Activated B cell treated with CpG ODN at 0.5 μM for 24 hours (primary cell): ENCODE results near the gene SMARCC1. TPM values are rescaled to one million over a fixed set of nuclear protein-coding genes. Genes with fewer than 3 reads are reported as not detected.
"Not testable (repeated sequence)": the region's sequence is repeated elsewhere in the genome, so short reads cannot be mapped to it uniquely, and the experiment has no call there.

ENCODE experiments used
- ATAC-seq: fragments of 200-7000 bp; cut with Tn5 transposase; one replicate; pipeline ENCODE4 v1.10.0; 2021; ENCODE audit warnings: low read depth, mild to moderate bottlenecking, moderate library complexity
- CTCF ChIA-PET: fragments of 350-600 bp; sonication (Branson Sonifier 250); formaldehyde crosslinking; loops from one replicate; lab custom pipeline; 2021; ENCODE audit warnings: antibody characterized with exemption; lab: Charles Lee
- POLR2A ChIA-PET: fragments of 350-600 bp; sonication (Branson Sonifier 250); formaldehyde crosslinking; loops from one replicate; lab custom pipeline; 2021; ENCODE audit warnings: antibody characterized with exemption; lab: Charles Lee
- DNase-seq: peaks from one replicate; pipeline ENCODE4 v3.0.0; 2022
- H3K27ac Mint-ChIP-seq: one replicate; pipeline ENCODE4 v1.8.0; 2020; ENCODE audit warnings: mixed read lengths
- H3K27me3 Mint-ChIP-seq: one replicate; pipeline ENCODE4 v1.8.0; 2021; ENCODE audit warnings: mixed read lengths
- H3K36me3 Mint-ChIP-seq: one replicate; pipeline ENCODE4 v1.8.0; 2021; ENCODE audit warnings: low read depth, mixed read lengths
- H3K4me1 Mint-ChIP-seq: one replicate; pipeline ENCODE4 v1.8.0; 2021; ENCODE audit warnings: mixed read lengths
- H3K4me3 Mint-ChIP-seq: one replicate; pipeline ENCODE4 v1.8.0; 2020; ENCODE audit warnings: mild to moderate bottlenecking, mixed read lengths
- H3K9me3 Mint-ChIP-seq: one replicate; pipeline ENCODE4 v1.8.0; 2020; ENCODE audit warnings: mixed read lengths
- intact Hi-C: fragments of 100-400 bp; cut with micrococcal nuclease; formaldehyde crosslinking; loops from one replicate; pipeline ENCODE4 v1.15.1; 2024
- total RNA-seq: library from RNA; stranded (reverse); gene quantifications from 2 replicates; pipeline ENCODE4 v1.2.3, GENCODE V29; 2022
- TF ChIP-seq, protein P1 (sequence below): fragments of 200-600 bp; IDR thresholded peaks from one replicate; pipeline ENCODE4 v1.8.0; 2022; ENCODE audit warnings: antibody characterized with exemption, mild to moderate bottlenecking

The SMARCC1 gene
- total RNA-seq, 1 donor from 2014 or later = 136 TPM

DNA sequence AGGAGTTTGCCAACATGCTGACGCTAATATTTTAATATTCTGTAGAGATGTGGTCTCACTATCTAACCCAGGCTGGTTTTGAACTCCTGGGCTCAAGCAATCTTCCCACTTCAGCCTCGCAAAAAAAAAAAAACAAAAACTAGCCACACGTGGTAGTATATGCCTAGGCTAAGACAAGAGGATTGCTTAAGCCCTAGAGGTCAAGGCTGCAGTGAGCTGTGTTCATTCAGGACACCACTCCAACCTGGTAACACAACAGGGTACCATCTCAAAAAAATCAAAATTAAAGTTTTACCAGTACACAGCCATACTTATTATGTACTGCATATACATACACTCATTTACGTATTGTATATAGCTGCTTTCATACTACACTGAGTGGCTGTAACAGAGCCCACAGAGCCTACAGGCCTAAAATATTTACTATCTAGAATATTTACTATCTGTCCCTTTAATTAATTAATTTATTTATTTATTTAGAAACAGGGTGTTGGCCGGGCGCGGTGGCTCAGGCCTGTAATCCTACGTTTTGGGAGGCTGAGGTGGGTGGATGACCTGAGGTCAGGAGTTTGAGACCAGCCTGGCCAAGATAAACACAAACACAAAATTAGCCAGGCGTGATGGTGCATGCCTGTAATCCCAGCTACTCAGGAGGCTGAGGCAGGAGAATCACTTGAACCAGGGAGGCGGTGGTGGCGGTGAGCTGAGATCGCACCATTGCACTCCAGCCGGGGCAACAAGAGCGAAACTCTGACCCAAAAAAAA, 23.2 kb downstream of the SMARCC1 start:
- ChIA-PET POLR2A (no interaction called here), CTCF (no interaction called here)
- H3K9me3 Mint-ChIP-seq = no peaks in the 10 kb centered on the region
- H3K4me1 Mint-ChIP-seq = peaks cover 3% of the 10 kb centered on the region
- no peak overlapping the region for H3K4me3 Mint-ChIP-seq
- H3K27me3 Mint-ChIP-seq = no peaks in the 10 kb centered on the region
- DNase-seq (no peak), ATAC-seq (no peak)
- TF ChIP-seq, protein P1, sequence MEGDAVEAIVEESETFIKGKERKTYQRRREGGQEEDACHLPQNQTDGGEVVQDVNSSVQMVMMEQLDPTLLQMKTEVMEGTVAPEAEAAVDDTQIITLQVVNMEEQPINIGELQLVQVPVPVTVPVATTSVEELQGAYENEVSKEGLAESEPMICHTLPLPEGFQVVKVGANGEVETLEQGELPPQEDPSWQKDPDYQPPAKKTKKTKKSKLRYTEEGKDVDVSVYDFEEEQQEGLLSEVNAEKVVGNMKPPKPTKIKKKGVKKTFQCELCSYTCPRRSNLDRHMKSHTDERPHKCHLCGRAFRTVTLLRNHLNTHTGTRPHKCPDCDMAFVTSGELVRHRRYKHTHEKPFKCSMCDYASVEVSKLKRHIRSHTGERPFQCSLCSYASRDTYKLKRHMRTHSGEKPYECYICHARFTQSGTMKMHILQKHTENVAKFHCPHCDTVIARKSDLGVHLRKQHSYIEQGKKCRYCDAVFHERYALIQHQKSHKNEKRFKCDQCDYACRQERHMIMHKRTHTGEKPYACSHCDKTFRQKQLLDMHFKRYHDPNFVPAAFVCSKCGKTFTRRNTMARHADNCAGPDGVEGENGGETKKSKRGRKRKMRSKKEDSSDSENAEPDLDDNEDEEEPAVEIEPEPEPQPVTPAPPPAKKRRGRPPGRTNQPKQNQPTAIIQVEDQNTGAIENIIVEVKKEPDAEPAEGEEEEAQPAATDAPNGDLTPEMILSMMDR = no peak
- intact Hi-C loops = no loop called here
- H3K27ac Mint-ChIP-seq = no peak overlapping the region
- H3K36me3 Mint-ChIP-seq = peaks cover 42% of the 10 kb centered on the region

DNA sequence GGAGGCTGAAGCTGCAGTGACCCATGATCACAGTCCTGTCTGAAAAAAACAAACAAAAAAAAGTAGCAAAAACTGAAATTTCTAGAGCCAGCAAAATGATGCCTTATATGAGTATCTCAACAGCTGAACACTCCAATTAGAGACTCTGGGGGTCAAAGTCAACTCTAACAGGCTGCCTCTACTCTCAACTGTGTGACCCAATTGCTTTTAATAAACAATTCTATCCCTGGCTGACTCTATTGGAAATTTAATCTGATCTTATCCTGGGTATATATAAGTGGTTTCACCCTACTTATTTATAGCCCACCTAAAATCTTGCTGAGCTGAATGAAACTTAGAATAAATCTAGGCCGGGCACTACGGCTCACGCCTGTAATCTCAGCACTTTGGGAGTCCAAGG, 29.0 kb downstream of the SMARCC1 start:
- H3K4me3 Mint-ChIP-seq = no peak overlapping the region
- ATAC-seq = no peak
- peaks cover 38% of the 10 kb centered on the region for H3K36me3 Mint-ChIP-seq
- TF ChIP-seq, protein P1 = no peak
- H3K27ac Mint-ChIP-seq = no peak overlapping the region
- intact Hi-C loops = no loop called here
- no peak for DNase-seq
- H3K4me1 Mint-ChIP-seq = peaks cover 1% of the 10 kb centered on the region
- POLR2A ChIA-PET = no interaction called here
- H3K9me3 Mint-ChIP-seq = no peaks in the 10 kb centered on the region
- H3K27me3 Mint-ChIP-seq = no peaks in the 10 kb centered on the region
- CTCF ChIA-PET = no interaction called here

DNA sequence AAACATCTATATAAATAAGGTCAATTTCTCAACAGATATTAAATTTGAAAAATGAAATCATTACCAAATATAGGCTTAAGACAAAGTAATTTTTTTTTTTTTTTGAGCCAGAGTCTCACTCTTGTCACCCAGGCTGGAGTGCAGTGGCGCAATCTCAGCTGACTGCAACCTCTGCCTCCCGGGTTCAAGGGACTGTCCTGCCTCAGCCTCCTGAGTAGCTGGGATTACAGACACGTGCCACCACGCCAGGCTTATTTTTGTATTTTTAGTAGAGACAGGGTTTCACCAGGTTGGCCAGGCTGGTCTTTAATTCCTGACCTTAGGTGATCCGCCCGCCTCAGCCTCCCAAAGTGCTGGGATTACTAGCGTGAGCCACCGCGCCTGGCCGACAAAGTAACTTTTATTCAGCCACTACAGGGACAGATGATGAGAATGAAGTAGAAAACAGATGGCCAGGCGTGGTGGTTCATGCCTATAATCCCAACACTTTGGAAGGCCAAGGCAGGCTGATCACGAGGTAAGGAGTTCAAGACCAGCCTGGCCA, 30.8 kb downstream of the SMARCC1 start:
- CTCF ChIA-PET, intact Hi-C loops, ATAC-seq, H3K9me3 Mint-ChIP-seq, H3K4me3 Mint-ChIP-seq, H3K27ac Mint-ChIP-seq, H3K27me3 Mint-ChIP-seq, DNase-seq, H3K4me1 Mint-ChIP-seq: not testable (repeated sequence)
- POLR2A ChIA-PET = interaction anchor here (0.7 kb wide), 1 partner anchor 51 kb away, joined by 3 read pairs; no protein-coding TSS in a partner anchor
- H3K36me3 Mint-ChIP-seq = peaks cover 30% of the 10 kb centered on the region

DNA sequence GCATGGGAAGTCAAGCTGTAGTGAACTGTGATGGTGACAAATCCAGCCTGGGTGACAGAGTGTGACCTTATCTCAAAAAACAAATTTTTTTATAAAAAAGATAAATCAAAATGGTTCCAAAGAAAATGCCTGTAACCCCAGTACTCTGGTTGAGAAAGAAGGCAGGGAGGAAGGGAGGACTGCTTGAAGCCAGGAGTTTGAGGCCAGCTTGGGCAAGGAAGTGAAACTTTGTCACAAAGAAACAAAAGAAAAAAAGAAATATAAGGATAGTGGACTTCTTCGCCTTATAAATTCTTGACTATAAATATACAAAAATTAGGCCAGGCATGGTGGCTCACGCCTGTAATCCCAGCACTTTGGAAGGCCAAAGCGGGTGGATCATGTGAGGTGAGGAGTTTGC, 34.1 kb downstream of the SMARCC1 start:
- no peak for ATAC-seq
- H3K4me3 Mint-ChIP-seq = no peak overlapping the region
- intact Hi-C loops = no loop called here
- H3K9me3 Mint-ChIP-seq = no peaks in the 10 kb centered on the region
- DNase-seq = no peak
- ChIA-PET CTCF (no interaction called here), POLR2A (no interaction called here)
- no peaks in the 10 kb centered on the region for H3K27me3 Mint-ChIP-seq
- no peak overlapping the region for H3K27ac Mint-ChIP-seq
- peaks cover 20% of the 10 kb centered on the region for H3K4me1 Mint-ChIP-seq
- peaks cover 54% of the 10 kb centered on the region for H3K36me3 Mint-ChIP-seq
- TF ChIP-seq, protein P1 = no peak

DNA sequence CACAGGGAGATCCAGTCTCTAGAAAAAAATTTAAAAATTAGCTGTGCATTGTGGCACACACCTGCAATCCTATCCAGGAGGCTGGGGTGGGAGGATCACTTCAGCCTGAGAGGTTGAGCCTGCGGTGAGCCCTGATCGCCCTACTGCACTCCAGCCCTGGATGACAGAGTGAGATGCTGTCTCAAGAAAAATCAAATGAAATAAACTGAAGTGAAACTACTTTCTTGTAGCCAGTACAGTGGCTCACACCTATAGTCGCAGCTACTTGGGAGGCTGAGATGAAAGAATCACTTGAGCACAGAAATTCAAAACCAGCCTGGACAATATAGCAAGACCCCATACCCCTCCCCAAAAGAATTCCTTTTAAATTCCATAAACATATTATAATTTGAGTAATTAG, 35.4 kb downstream of the SMARCC1 start:
- intact Hi-C loops = no loop called here
- no peak for DNase-seq
- ATAC-seq = peak; percentile 72
- peaks cover 55% of the 10 kb centered on the region for H3K36me3 Mint-ChIP-seq
- H3K9me3 Mint-ChIP-seq = no peaks in the 10 kb centered on the region
- POLR2A ChIA-PET = interaction anchor here (0.5 to 1.3 kb wide), 4 partner anchors 8 to 366 kb away, joined by 3 to 8 read pairs (median 3); no protein-coding TSS in a partner anchor
- H3K4me1 Mint-ChIP-seq = peaks cover 32% of the 10 kb centered on the region
- TF ChIP-seq, protein P1 = no peak
- CTCF ChIA-PET = no interaction called here
- no peaks in the 10 kb centered on the region for H3K27me3 Mint-ChIP-seq
- no peak overlapping the region for H3K27ac Mint-ChIP-seq
- no peak overlapping the region for H3K4me3 Mint-ChIP-seq
